MM.1S (cell line): ENCODE measurements around the gene SMCO4.

Experiments
- DNase-seq: peaks from one replicate; pipeline ENCODE4 v3.0.0-alpha.2; 2015
- H2AFZ ChIP-seq: fragments of 300-600 bp; sonication (generic); 2 replicates; pipeline ENCODE4 v1.6.0; 2016; ENCODE audit warnings: antibody characterized with exemption, low read length
- H3F3A ChIP-seq: fragments of 300-600 bp; sonication (generic); 2 replicates; pipeline ENCODE4 v1.6.1; 2016; ENCODE audit warnings: mild to moderate bottlenecking, antibody characterized with exemption, low read length, moderate library complexity, mixed read lengths; ENCODE audit not compliant: insufficient read depth
- H3K27ac ChIP-seq: fragments of 300-600 bp; sonication (generic); 2 replicates; pipeline ENCODE4 v1.5.1; 2016; ENCODE audit warnings: mild to moderate bottlenecking, low read length
- H3K27me3 ChIP-seq: fragments of 300-600 bp; sonication (generic); replicated peaks from 2 replicates; pipeline ENCODE4 v1.6.0; 2016; ENCODE audit warnings: low read length; ENCODE audit not compliant: insufficient read depth
- H3K36me3 ChIP-seq: fragments of 300-600 bp; sonication (generic); replicated peaks from 2 replicates; pipeline ENCODE4 v1.6.1; 2016; ENCODE audit warnings: mild to moderate bottlenecking, low read length, mixed read lengths; ENCODE audit not compliant: insufficient read depth
- H3K4me1 ChIP-seq: fragments of 300-600 bp; sonication (generic); 2 replicates; pipeline ENCODE4 v1.6.1; 2016; ENCODE audit warnings: low read length, mixed read lengths
- H3K4me2 ChIP-seq: fragments of 300-600 bp; sonication (generic); 2 replicates; pipeline ENCODE4 v1.6.0; 2016; ENCODE audit warnings: low read depth, low read length
- H3K4me3 ChIP-seq: fragments of 300-600 bp; sonication (generic); 2 replicates; pipeline ENCODE4 v1.5.1; 2016; ENCODE audit warnings: low read length, mixed read lengths
- H3K79me2 ChIP-seq: fragments of 300-600 bp; sonication (generic); 2 replicates; pipeline ENCODE4 v1.6.1; 2016; ENCODE audit warnings: mixed run types, low read length, mixed read lengths
- H3K9ac ChIP-seq: fragments of 300-600 bp; sonication (generic); 2 replicates; pipeline ENCODE4 v1.6.1; 2016; ENCODE audit warnings: low read length, mixed read lengths
- H3K9me2 ChIP-seq: fragments of 300-600 bp; sonication (generic); replicated peaks from 2 replicates; pipeline ENCODE4 v1.6.1; 2016; ENCODE audit warnings: mild to moderate bottlenecking, low read length, mixed read lengths; ENCODE audit not compliant: insufficient read depth
- H3K9me3 ChIP-seq: fragments of 300-600 bp; sonication (generic); replicated peaks from 2 replicates; pipeline ENCODE4 v1.6.1; 2016; ENCODE audit warnings: mild to moderate bottlenecking, low read length, mixed read lengths; ENCODE audit not compliant: insufficient read depth
- H4K20me1 ChIP-seq: fragments of 300-600 bp; sonication (generic); 2 replicates; pipeline ENCODE4 v1.6.1; 2016; ENCODE audit warnings: mild to moderate bottlenecking, low read length, moderate library complexity, mixed read lengths; ENCODE audit not compliant: insufficient read depth
- EZH2 ChIP-seq: fragments of 300-600 bp; sonication (generic); optimal IDR thresholded peaks from 2 replicates; pipeline ENCODE3; 2017; ENCODE audit warnings: low read depth, mild to moderate bottlenecking, antibody characterized with exemption, low read length, mixed read lengths
- EZH2phosphoT487 ChIP-seq: fragments of 300-600 bp; sonication (generic); IDR thresholded peaks from 2 replicates; pipeline ENCODE4 v1.6.1; 2018; ENCODE audit warnings: antibody characterized with exemption, low read length
- TF ChIP-seq, protein P1 (sequence below): fragments of 300-600 bp; sonication (generic); IDR thresholded peaks from 2 replicates; pipeline ENCODE4 v1.5.1; 2016; ENCODE audit warnings: antibody characterized with exemption, low read length, mixed read lengths

Gene SMCO4

DNA sequence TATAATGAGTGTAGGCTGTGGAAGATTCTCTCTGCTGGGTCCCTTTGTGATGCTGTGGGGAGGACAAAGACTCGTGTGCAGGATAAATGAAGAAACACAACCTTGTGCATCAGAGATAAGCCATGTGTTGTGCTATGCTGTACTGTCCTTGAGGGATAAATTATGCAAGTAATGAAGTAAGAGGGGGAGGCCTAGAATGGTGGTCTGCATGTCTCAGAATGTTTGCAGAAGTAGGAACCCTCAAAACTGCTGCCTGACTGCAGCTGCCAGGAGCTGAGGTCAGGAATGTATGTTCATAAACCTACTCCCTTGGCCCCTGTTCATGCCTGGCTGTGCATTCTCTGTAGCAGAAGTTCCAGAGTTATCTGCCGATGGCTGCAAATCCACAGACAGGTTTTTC lies 4.6 kb upstream of the SMCO4 start:
- H3K4me2 ChIP-seq, result no peak overlapping the region
- H3K4me1 ChIP-seq, result no peaks in the 10 kb centered on the region
- no peak for TF ChIP-seq EZH2
- no peak for TF ChIP-seq EZH2phosphoT487
- TF ChIP-seq, protein P1, sequence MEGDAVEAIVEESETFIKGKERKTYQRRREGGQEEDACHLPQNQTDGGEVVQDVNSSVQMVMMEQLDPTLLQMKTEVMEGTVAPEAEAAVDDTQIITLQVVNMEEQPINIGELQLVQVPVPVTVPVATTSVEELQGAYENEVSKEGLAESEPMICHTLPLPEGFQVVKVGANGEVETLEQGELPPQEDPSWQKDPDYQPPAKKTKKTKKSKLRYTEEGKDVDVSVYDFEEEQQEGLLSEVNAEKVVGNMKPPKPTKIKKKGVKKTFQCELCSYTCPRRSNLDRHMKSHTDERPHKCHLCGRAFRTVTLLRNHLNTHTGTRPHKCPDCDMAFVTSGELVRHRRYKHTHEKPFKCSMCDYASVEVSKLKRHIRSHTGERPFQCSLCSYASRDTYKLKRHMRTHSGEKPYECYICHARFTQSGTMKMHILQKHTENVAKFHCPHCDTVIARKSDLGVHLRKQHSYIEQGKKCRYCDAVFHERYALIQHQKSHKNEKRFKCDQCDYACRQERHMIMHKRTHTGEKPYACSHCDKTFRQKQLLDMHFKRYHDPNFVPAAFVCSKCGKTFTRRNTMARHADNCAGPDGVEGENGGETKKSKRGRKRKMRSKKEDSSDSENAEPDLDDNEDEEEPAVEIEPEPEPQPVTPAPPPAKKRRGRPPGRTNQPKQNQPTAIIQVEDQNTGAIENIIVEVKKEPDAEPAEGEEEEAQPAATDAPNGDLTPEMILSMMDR, result no peak
- no peaks in the 10 kb centered on the region for H4K20me1 ChIP-seq
- H3K9me2 ChIP-seq, result no peaks in the 10 kb centered on the region
- no peaks in the 10 kb centered on the region for H3K36me3 ChIP-seq
- H3K4me3 ChIP-seq, result no peak overlapping the region
- no peak overlapping the region for H3K9ac ChIP-seq
- no peak for DNase-seq
- H3K27ac ChIP-seq, result no peak overlapping the region
- no peaks in the 10 kb centered on the region for H3K27me3 ChIP-seq
- H3K79me2 ChIP-seq, result no peaks in the 10 kb centered on the region
- H3K9me3 ChIP-seq, result no peaks in the 10 kb centered on the region
- H3F3A ChIP-seq, result no peaks in the 10 kb centered on the region
- no peak overlapping the region for H2AFZ ChIP-seq

DNA sequence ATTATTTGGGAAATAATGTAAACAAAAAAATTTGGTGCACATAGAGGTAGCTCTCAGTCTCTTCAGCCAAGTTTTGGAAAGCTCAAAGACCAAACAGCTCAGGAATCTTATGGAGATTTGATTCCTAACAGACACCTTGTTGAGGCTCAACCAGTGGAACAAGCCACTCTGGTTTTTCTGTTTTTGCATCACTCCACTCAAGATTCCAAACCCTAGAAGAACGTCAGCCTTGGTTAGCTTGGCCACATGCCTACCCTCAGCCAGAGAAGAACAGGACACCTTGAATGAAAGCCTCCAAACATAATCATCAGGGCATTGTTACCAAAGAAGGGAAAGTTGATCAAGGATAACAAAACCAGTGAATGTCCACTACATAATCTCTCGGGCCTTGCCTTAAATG lies 3.8 kb upstream of the SMCO4 start:
- no peak overlapping the region for H3K4me2 ChIP-seq
- no peak for DNase-seq
- no peak overlapping the region for H3K4me3 ChIP-seq
- H3K9ac ChIP-seq, result no peak overlapping the region
- no peaks in the 10 kb centered on the region for H3K9me2 ChIP-seq
- H3K36me3 ChIP-seq, result no peaks in the 10 kb centered on the region
- no peak overlapping the region for H2AFZ ChIP-seq
- no peak overlapping the region for H3K27ac ChIP-seq
- H3K4me1 ChIP-seq, result peaks cover 4% of the 10 kb centered on the region; the same call in 1 of the 2 replicates
- H4K20me1 ChIP-seq, result no peaks in the 10 kb centered on the region
- peaks cover 4% of the 10 kb centered on the region; the same call in 1 of the 2 replicates for H3K79me2 ChIP-seq
- TF ChIP-seq EZH2phosphoT487 (no peak), EZH2 (no peak)
- TF ChIP-seq, protein P1, result no peak
- no peaks in the 10 kb centered on the region for H3K27me3 ChIP-seq
- no peaks in the 10 kb centered on the region for H3F3A ChIP-seq
- no peaks in the 10 kb centered on the region for H3K9me3 ChIP-seq

- H3K27ac ChIP-seq, result no peak overlapping the region
- H3K4me2 ChIP-seq, result no peak overlapping the region
- DNase-seq, result no peak
- H3K36me3 ChIP-seq, result no peaks in the 10 kb centered on the region
- H3K4me3 ChIP-seq, result no peak overlapping the region
- TF ChIP-seq EZH2phosphoT487, result no peak
- TF ChIP-seq, protein P1, result no peak
- no peak for TF ChIP-seq EZH2
- no peak overlapping the region for H3K9ac ChIP-seq
- no peaks in the 10 kb centered on the region for H3K9me2 ChIP-seq
- no peaks in the 10 kb centered on the region for H3K9me3 ChIP-seq
- peaks cover 5% of the 10 kb centered on the region; the same call in 1 of the 2 replicates for H3K4me1 ChIP-seq
- no peaks in the 10 kb centered on the region for H3F3A ChIP-seq
- H3K27me3 ChIP-seq, result no peaks in the 10 kb centered on the region
- no peak overlapping the region for H2AFZ ChIP-seq
- H3K79me2 ChIP-seq, result peaks cover 6% of the 10 kb centered on the region; the same call in 1 of the 2 replicates
- H4K20me1 ChIP-seq, result no peaks in the 10 kb centered on the region
These were observed 2.4 kb upstream of the SMCO4 start for GRCh38 chr11:93545566-93545965.
